KMS-11 (cell line): ENCODE data around the gene MT1G.

ENCODE experiments used
- H2AFZ ChIP-seq: fragments of 200-600 bp; sonication (generic); 2 replicates; pipeline ENCODE4 v1.6.1; 2016; ENCODE audit warnings: antibody characterized with exemption, mixed run types, low read depth
- H3K27ac ChIP-seq: fragments of 200-600 bp; sonication (generic); 2 replicates; pipeline ENCODE4 v1.6.1; 2016; ENCODE audit warnings: mild to moderate bottlenecking, mixed run types
- H3K27me3 ChIP-seq: fragments of 200-600 bp; sonication (generic); 2 replicates; pipeline ENCODE4 v1.6.1; 2017; ENCODE audit warnings: mild to moderate bottlenecking, low read depth, mixed run types, moderate library complexity; ENCODE audit not compliant: insufficient read depth
- H3K36me3 ChIP-seq: fragments of 200-600 bp; sonication (generic); 2 replicates; pipeline ENCODE4 v1.6.1; 2017; ENCODE audit warnings: mild to moderate bottlenecking, mixed run types; ENCODE audit not compliant: insufficient read depth
- H3K4me1 ChIP-seq: fragments of 200-600 bp; sonication (generic); 2 replicates; pipeline ENCODE4 v1.6.1; 2016; ENCODE audit warnings: mild to moderate bottlenecking, low read depth, mixed run types; ENCODE audit not compliant: poor library complexity, severe bottlenecking
- H3K4me2 ChIP-seq: fragments of 200-600 bp; sonication (generic); 2 replicates; pipeline ENCODE4 v1.7.0; 2016; ENCODE audit warnings: mild to moderate bottlenecking, mixed run types
- H3K4me3 ChIP-seq: fragments of 200-600 bp; sonication (generic); IDR thresholded peaks from 2 replicates; pipeline ENCODE4 v1.6.1; 2017; ENCODE audit warnings: low read depth, low read length, mixed read lengths; ENCODE audit not compliant: insufficient read depth
- H3K79me2 ChIP-seq: fragments of 200-600 bp; sonication (generic); 2 replicates; pipeline ENCODE4 v1.6.1; 2016; ENCODE audit warnings: low read depth, mixed run types; ENCODE audit not compliant: insufficient read depth
- H3K9ac ChIP-seq: fragments of 200-600 bp; sonication (generic); 2 replicates; pipeline ENCODE4 v1.6.1; 2016; ENCODE audit warnings: mild to moderate bottlenecking, mixed run types
- H4K20me1 ChIP-seq: fragments of 200-600 bp; sonication (generic); 2 replicates; pipeline ENCODE4 v1.6.1; 2016; ENCODE audit warnings: mild to moderate bottlenecking, mixed run types; ENCODE audit not compliant: insufficient read depth
- CTCF ChIP-seq: fragments of 200-600 bp; sonication (generic); conservative IDR thresholded peaks from 2 replicates; pipeline ENCODE4 v1.6.1; 2017; ENCODE audit warnings: low read depth, mild to moderate bottlenecking, antibody characterized with exemption, low read length, moderate library complexity, mixed read lengths

Gene MT1G

DNA sequence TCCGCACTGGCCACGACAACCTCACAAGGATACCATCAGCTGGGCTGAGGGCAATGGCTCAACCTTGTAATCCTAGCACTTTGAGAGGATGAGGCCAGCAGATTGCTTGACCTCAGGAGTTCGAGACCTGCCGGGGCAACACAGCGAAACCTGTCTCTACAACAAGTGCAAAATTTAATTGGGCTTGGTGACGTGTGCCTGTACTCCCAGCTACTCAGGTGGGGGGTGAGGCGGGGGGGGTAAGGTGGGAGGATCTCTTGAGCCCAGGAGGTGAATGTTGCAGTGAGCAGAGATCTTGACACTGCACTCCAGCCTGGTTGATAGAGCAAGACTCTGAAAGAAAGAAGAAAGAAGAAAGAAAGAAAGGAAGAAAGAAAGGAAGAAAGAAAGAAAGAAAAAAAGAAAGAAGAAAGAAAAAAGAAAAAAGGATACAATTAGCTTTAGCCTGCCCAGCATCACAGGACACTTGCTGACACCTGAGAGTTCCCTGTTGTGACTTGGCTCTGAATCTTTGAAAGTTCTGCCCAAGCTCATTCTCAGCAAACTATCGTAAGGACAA, 47.4 kb downstream of the MT1G start:
- no peaks in the 10 kb centered on the region for H3K27me3 ChIP-seq

GRCh38 chr16:56618138-56618537, 49.7 kb downstream of the MT1G start:
- no peak overlapping the region for H3K27ac ChIP-seq
- no peak overlapping the region for H2AFZ ChIP-seq
- no peaks in the 10 kb centered on the region for H3K4me1 ChIP-seq
- H4K20me1 ChIP-seq, result no peaks in the 10 kb centered on the region
- no peak overlapping the region for H3K9ac ChIP-seq
- H3K4me2 ChIP-seq, result no peak overlapping the region
- no peak for TF ChIP-seq CTCF
- H3K36me3 ChIP-seq, result no peaks in the 10 kb centered on the region
- no peaks in the 10 kb centered on the region for H3K79me2 ChIP-seq
- H3K27me3 ChIP-seq, result no peaks in the 10 kb centered on the region
- H3K4me3 ChIP-seq, result no peak overlapping the region

More for the DNA sequence above, 47.4 kb downstream of the MT1G start:
- Histone ChIP-seq H3K36me3 (no peaks in the 10 kb centered on the region), H3K79me2 (no peaks in the 10 kb centered on the region), H3K4me2 (no peak overlapping the region), H3K4me3 (no peak overlapping the region), H3K9ac (no peak overlapping the region), H2AFZ (no peak overlapping the region), H3K27ac (no peak overlapping the region), H4K20me1 (no peaks in the 10 kb centered on the region), H3K4me1 (no peaks in the 10 kb centered on the region)
- TF ChIP-seq CTCF, result no peak

DNA sequence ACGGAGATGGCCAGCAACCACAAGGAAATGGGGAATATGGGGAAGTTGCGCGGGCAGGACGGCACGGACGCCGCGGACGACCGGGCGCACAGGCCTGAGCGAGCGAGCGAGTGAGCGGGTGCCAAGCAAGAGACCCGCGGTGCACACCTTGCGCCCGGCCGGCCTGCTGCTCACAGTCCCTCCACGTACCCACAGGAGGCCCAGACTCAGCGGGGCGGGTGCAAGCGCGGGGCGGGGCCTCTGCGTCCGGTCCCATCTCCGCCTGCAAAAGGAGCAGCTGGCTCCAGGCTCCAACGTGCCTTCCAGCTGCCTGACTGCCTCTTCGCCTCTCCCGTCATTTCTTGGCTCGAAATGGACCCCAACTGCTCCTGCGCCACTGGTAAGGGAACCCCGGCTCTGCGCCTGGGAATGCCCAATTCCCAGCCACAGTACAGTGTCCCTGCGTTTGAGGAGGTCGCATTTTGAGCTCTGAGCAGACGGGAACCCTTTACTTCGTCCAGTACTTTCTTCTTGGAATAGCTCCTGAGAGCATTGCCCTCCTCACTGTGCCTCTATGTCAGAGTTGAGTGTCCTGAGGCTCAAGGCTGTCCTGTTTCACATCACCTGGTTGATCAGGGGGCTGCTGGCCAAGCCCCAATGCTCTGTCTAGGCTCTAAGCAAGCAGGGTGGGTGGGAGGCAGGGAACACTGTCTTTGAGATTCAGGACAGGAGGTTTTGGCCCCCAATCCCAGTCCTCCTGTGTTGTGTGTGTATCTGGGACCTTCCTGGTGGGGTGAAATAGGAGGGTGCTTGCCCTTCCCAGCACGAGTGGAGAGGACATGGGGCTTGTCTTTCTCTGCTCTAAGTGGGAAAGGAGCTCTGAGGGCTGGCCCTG, 50.4 kb downstream of the MT1G start:
- no peak for TF ChIP-seq CTCF
- Histone ChIP-seq H3K4me3 (no peak overlapping the region), H2AFZ (no peak overlapping the region), H4K20me1 (no peaks in the 10 kb centered on the region), H3K27ac (no peak overlapping the region), H3K36me3 (no peaks in the 10 kb centered on the region), H3K4me1 (no peaks in the 10 kb centered on the region), H3K4me2 (no peak overlapping the region), H3K27me3 (no peaks in the 10 kb centered on the region), H3K9ac (no peak overlapping the region), H3K79me2 (no peaks in the 10 kb centered on the region)
